Heart left ventricle (tissue), 16 donors: ENCODE results near the gene ZFAND6. TPM values are rescaled to one million over a fixed set of nuclear protein-coding genes. Genes with fewer than 3 reads are reported as not detected.

Source experiments
- ATAC-seq, 4 donors: fragments of 200-7000 bp; cut with Tn5 transposase; one replicate each; pipeline ENCODE4 v1.9.1; 2020 to 2022; ENCODE audit warnings: moderate library complexity in 4 of 4, mild to moderate bottlenecking in 3 of 4, moderate number of reproducible peaks in 1 of 4
- DNase-seq, 5 donors: peaks; one replicate each; pipeline ENCODE4 v3.0.0-alpha.2; 2020
- H3K27ac ChIP-seq, 12 donors: fragments of 200-600 bp; sonication (generic) in 4 of 12; one replicate each; pipeline versions ENCODE4 v1.5.0 to v1.8.0; 2016 to 2022; ENCODE audit warnings: mild to moderate bottlenecking in 2 of 12
- H3K27me3 ChIP-seq, 9 donors: fragments of 200-600 bp; sonication (generic) in 2 of 9; one replicate each; pipeline versions ENCODE4 v1.5.1 to v1.8.0; 2016 to 2022; ENCODE audit warnings: mild to moderate bottlenecking in 3 of 9
- H3K36me3 ChIP-seq, 9 donors: fragments of 200-600 bp; sonication (generic) in 2 of 9; one replicate each; pipeline versions ENCODE4 v1.5.0 to v1.8.0; 2018 to 2022; ENCODE audit warnings: mild to moderate bottlenecking in 2 of 9
- H3K4me1 ChIP-seq, 12 donors: fragments of 200-600 bp; sonication (generic) in 4 of 12; one replicate each; pipeline versions ENCODE4 v1.5.0 to v1.8.0; 2016 to 2022; ENCODE audit warnings: mild to moderate bottlenecking in 3 of 12
- H3K4me3 ChIP-seq, 12 donors: fragments of 200-600 bp; sonication (generic) in 4 of 12; one replicate each; pipeline versions ENCODE4 v1.5.0 to v1.8.0; 2017 to 2022; ENCODE audit warnings: mild to moderate bottlenecking in 9 of 12, moderate library complexity in 4 of 12
- H3K9me3 ChIP-seq, 12 donors: fragments of 200-600 bp; sonication (generic) in 4 of 12; one replicate each; pipeline versions ENCODE4 v1.5.0 to v1.8.0; 2016 to 2022; ENCODE audit warnings: mild to moderate bottlenecking in 1 of 12
- POLR2A ChIP-seq, 2 donors: fragments of 450-650 bp; IDR thresholded peaks; one replicate each; pipeline ENCODE4 v1.6.1; 2017; ENCODE audit warnings: antibody characterized with exemption in 2 of 2, mild to moderate bottlenecking in 2 of 2, moderate library complexity in 2 of 2
- WGBS, 4 donors: extraction: QIAGEN DNeasy Blood & Tissue Kit in 2 of 4; methylation state at CpG; one replicate each; pipeline versions ENCODE4 v1.1.5 to v1.1.7; 2013 to 2018; 5-methylcytosine and 5-hydroxymethylcytosine counted together
- intact Hi-C, 10 donors: fragments of 100-400 bp; cut with DNase I; formaldehyde crosslinking; loops; one replicate each; pipeline versions ENCODE4 v1.11.1 to v1.14.2; 2022
- polyA plus RNA-seq, 2 donors: library from polyadenylated mRNA; stranded (reverse); fragments of 200-250 nt; gene quantifications; one replicate each; pipeline ENCODE4 v1.2.3, GENCODE V29; 2013
- total RNA-seq, 9 donors: library from RNA; depleted of rRNA in 2 of 9; stranded (reverse); fragments of >200 nt in 2 of 9; fragmentation: NEBNext Ultra II Directional in 3 of 9; extraction: Animal tissue kit (Norgen Biotek cat#: 25700) in 3 of 9; gene quantifications; one replicate each; pipeline versions ENCODE4 v1.1.0 to v1.2.4, GENCODE V29; 2016 to 2023
- TF ChIP-seq, protein P1 (sequence below), 12 donors: fragments of 200-600 bp; sonication (generic) in 4 of 12; IDR thresholded peaks; one replicate each; pipeline versions ENCODE4 v1.5.0 to v1.8.0; 2018 to 2022; ENCODE audit warnings: antibody characterized with exemption in 12 of 12, mild to moderate bottlenecking in 5 of 12
- donor health status: ischemic (EF 13 %, LVEDD 7.1; RV severe dilation, severe dysfunction).
- donor health status: healthy with polysubstance abuse.
- donor health status: DM: no; HTN: yes; CAD: no.
- donor health status: DM: no; HTN: no; CAD: no.
- donor health status: ischemic (EF 25% LVEDD 6.9; RV normal size, moderate dysfunction).
- donor health status: ischemic (EF 25% LVEDD 5.7; RV mildly dilated, moderate dysfunction).
- donor health status: healthy.
- donor health status: DM: yes; HTN: yes; CAD: no.
- donor health status: ischemic (EF 35%, LVEDD 5.7; RV mildly dilated, moderate dysfunction).
- donor health status: nonischemic (EF 11% LVEDD 7.7; RV severe dilation, severe dysfunction).
- donor health status: DM: yes; HTN: yes; CAD: no.
- donor health status: PGD.
- donor health status: ischemic (EF 29% LVEDD 5.4; RV normal size, mild dysfunction).
- donor health status: nonischemic (EF 23%, LVEDD 6.1; RV moderate dilation, normal function).

Gene ZFAND6
- total and polyA plus RNA-seq, 11 donors, result 43.4 to 105 (median 79.9) TPM

GRCh38 chr15:80070840-80071239, 11.4 kb downstream of the ZFAND6 start:
- Histone ChIP-seq H3K4me3 (no peak overlapping the region), H3K36me3 (no peaks in the 10 kb centered on the region), H3K27me3 (no peaks in the 10 kb centered on the region), H3K27ac (no peak overlapping the region), H3K9me3 (no peaks in the 10 kb centered on the region), H3K4me1 (peaks cover 0 to 60% (median 26%) of the 10 kb centered on the region in 12 donors)
- ATAC-seq (no peak), DNase-seq (no peak)
- TF ChIP-seq POLR2A (IDR thresholded peaks at IDR 0.05), result no peak
- TF ChIP-seq, protein P1, sequence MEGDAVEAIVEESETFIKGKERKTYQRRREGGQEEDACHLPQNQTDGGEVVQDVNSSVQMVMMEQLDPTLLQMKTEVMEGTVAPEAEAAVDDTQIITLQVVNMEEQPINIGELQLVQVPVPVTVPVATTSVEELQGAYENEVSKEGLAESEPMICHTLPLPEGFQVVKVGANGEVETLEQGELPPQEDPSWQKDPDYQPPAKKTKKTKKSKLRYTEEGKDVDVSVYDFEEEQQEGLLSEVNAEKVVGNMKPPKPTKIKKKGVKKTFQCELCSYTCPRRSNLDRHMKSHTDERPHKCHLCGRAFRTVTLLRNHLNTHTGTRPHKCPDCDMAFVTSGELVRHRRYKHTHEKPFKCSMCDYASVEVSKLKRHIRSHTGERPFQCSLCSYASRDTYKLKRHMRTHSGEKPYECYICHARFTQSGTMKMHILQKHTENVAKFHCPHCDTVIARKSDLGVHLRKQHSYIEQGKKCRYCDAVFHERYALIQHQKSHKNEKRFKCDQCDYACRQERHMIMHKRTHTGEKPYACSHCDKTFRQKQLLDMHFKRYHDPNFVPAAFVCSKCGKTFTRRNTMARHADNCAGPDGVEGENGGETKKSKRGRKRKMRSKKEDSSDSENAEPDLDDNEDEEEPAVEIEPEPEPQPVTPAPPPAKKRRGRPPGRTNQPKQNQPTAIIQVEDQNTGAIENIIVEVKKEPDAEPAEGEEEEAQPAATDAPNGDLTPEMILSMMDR (IDR thresholded peaks at IDR 0.05), result no peak
- intact Hi-C loops, result loop anchor here in 1 of 10 donors (5.0 kb wide), 1 partner anchor 81 kb away; the partner anchor contains the start of gene FAH

DNA sequence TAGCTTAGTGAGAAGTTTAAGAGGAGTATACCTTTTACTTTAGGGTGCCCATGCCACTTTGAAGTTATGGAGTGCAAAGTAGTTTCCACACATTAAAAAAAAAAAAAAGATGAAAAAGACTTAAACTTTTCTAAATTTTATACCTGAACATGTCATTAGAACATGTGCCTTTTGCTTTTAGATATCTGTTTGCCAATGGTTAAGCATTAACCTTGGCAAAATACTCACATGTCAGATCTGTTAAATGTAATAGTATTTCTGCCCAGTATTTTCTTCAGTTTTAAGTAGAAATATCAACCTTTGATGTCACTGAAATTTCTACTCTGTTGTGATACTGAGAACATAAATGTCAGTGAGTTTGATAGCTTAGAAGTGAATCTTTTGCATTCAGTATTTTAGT, 12.2 kb downstream of the ZFAND6 start:
- TF ChIP-seq POLR2A (IDR thresholded peaks at IDR 0.05), result no peak
- TF ChIP-seq, protein P1 (IDR thresholded peaks at IDR 0.05), result no peak
- intact Hi-C loops, result loop anchor here in 1 of 10 donors (5.0 kb wide), 1 partner anchor 81 kb away; the partner anchor contains the start of gene FAH

DNA sequence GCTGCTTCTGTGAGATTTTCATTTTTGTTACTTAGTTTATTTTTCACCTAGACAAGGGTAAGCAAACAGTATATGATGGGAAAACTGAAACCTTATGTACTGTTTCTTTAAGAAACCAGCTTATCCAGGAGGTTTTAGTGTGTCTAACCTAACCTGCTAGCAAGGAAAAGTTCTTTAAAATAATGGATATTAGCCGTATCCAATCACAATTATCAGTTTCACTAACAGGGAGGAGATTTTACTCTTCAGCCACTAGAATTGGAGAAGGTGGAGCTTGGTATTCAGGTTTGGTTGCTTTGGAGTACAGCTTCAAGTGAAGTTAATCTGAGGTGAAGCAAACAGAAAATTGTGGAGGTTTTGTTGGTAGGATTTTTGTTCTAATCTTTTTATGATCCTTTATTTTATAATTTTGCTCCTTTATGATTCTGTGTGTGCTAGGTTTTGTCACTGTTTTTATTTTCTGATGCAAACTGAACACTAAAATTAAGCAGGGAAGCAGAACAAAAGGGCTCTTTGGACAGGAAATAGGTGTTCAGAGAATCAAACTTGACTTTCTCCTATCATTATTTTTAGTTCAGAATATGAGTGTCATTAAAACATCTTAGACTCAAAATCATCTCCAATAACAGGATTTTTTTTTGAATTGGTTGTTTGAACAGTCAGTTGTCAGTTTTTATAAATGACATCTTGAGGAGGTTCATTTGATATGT, 13.0 kb downstream of the ZFAND6 start:
- ATAC-seq (peak; percentile 91 to 99 (median 98)), DNase-seq (peak in 2 of 5 donors; percentile 15 to 26)
- Histone ChIP-seq H3K4me1 (peaks cover 0 to 72% (median 37%) of the 10 kb centered on the region in 12 donors), H3K27ac (peak overlapping the region in 5 of 12 donors; percentile 34 to 61 (median 40)), H3K36me3 (no peaks in the 10 kb centered on the region), H3K9me3 (no peaks in the 10 kb centered on the region), H3K4me3 (peak overlapping the region in 11 of 12 donors; percentile 5 to 60 (median 51)), H3K27me3 (no peaks in the 10 kb centered on the region)
- intact Hi-C loops, result loop anchor here in 1 of 10 donors (5.0 kb wide), 1 partner anchor 80 kb away; the partner anchor contains the start of gene FAH
- TF ChIP-seq, protein P1 (IDR thresholded peaks at IDR 0.05), result no peak
- TF ChIP-seq POLR2A (IDR thresholded peaks at IDR 0.05), result no peak
- WGBS, 4 donors, result 0% methylated on average over 1 of the region's 1 CpG

More for the DNA sequence above, 12.2 kb downstream of the ZFAND6 start:
- H3K36me3 ChIP-seq, result no peaks in the 10 kb centered on the region
- peak overlapping the region in 1 of 12 donors; percentile 34 for H3K27ac ChIP-seq
- DNase-seq, result no peak
- no peak for ATAC-seq
- H3K27me3 ChIP-seq, result no peaks in the 10 kb centered on the region
- H3K4me3 ChIP-seq, result peak overlapping the region in 7 of 12 donors; percentile 49 to 60 (median 57)
- H3K4me1 ChIP-seq, result peaks cover 0 to 67% (median 32%) of the 10 kb centered on the region in 12 donors
- H3K9me3 ChIP-seq, result no peaks in the 10 kb centered on the region

DNA sequence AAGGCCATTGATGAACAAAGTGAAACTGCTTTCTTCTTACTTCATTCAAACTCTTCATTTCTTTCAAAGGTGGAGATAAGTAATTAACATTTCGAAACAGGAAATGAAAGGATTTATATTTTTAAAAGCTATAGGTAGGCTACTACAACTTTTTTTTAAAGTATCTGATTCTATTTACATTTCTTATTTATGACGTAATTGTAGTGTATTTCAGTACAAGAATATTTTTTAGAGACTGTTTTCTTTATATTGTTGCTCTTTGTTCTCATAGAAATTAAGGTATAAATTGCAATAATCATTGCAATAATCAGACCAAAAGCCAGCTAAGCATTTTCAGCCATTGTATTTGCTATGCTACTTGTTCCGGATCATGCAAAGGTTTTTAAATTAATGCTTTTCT, 13.7 kb downstream of the ZFAND6 start:
- Histone ChIP-seq H3K4me1 (peaks cover 0 to 72% (median 37%) of the 10 kb centered on the region in 12 donors), H3K36me3 (no peaks in the 10 kb centered on the region), H3K4me3 (peak overlapping the region in 9 of 12 donors; percentile 40 to 60 (median 51)), H3K27me3 (no peaks in the 10 kb centered on the region), H3K9me3 (no peaks in the 10 kb centered on the region), H3K27ac (peak overlapping the region in 1 of 12 donors; percentile 39)
- 35 to 42% (median 39%) methylated on average over 3 of the region's 3 CpGs for whole genome bisulfite sequencing, 4 donors
- intact Hi-C loops, result loop anchor here in 1 of 10 donors (5.0 kb wide), 1 partner anchor 79 kb away; the partner anchor contains the start of gene FAH
- DNase-seq (no peak), ATAC-seq (no peak)
- no peak for TF ChIP-seq POLR2A (IDR thresholded peaks at IDR 0.05)
- TF ChIP-seq, protein P1 (IDR thresholded peaks at IDR 0.05), result no peak
